Mesendoderm (in vitro differentiated cells): ENCODE results near the gene PPP2R2C.

Experiments used
- DNase-seq: peaks from one replicate; pipeline ENCODE4 v3.0.0; 2013
- H2AK5ac ChIP-seq: 2 replicates; pipeline ENCODE4 v1.6.1; 2013; ENCODE audit warnings: low read length, inconsistent platforms
- H2BK120ac ChIP-seq: 2 replicates; pipeline ENCODE4 v1.6.1; 2013; ENCODE audit warnings: low read depth, mild to moderate bottlenecking, low read length, moderate library complexity, mixed read lengths
- H2BK15ac ChIP-seq: replicated peaks from 2 replicates; pipeline ENCODE4 v1.6.1; 2013; ENCODE audit warnings: low read depth, mild to moderate bottlenecking, moderate library complexity
- H2BK5ac ChIP-seq: 2 replicates; pipeline ENCODE4 v1.6.1; 2013; ENCODE audit warnings: low read length, inconsistent platforms
- H3K18ac ChIP-seq: 2 replicates; pipeline ENCODE4 v1.6.1; 2013; ENCODE audit warnings: mild to moderate bottlenecking, low read length, mixed read lengths
- H3K23ac ChIP-seq: one replicate; pipeline ENCODE4 v1.6.1; 2013; ENCODE audit warnings: low read length
- H3K27ac ChIP-seq: 2 replicates; pipeline ENCODE4 v1.5.1; 2013; ENCODE audit warnings: low read depth, mild to moderate bottlenecking, inconsistent platforms, low read length, moderate library complexity
- H3K27me3 ChIP-seq: 2 replicates; pipeline ENCODE4 v1.6.1; 2013; ENCODE audit warnings: low read length, control low read depth, mild to moderate bottlenecking, inconsistent platforms; ENCODE audit not compliant: insufficient read depth, poor library complexity
- H3K36me3 ChIP-seq: 2 replicates; pipeline ENCODE4 v1.6.1; 2013; ENCODE audit warnings: low read length, inconsistent platforms; ENCODE audit not compliant: control insufficient read depth, insufficient read depth
- H3K4ac ChIP-seq: one replicate; pipeline ENCODE4 v1.6.1; 2013; ENCODE audit warnings: low read depth, mild to moderate bottlenecking, low read length, moderate library complexity
- H3K4me1 ChIP-seq: 2 replicates; pipeline ENCODE4 v1.6.1; 2013; ENCODE audit warnings: low read depth, low read length, inconsistent platforms; ENCODE audit not compliant: control insufficient read depth
- H3K4me2 ChIP-seq: 2 replicates; pipeline ENCODE4 v1.6.1; 2013; ENCODE audit warnings: low read length
- H3K4me3 ChIP-seq: 2 replicates; pipeline ENCODE4 v1.5.1; 2013; ENCODE audit warnings: mild to moderate bottlenecking, low read length
- H3K56ac ChIP-seq: one replicate; pipeline ENCODE4 v1.6.1; 2013; ENCODE audit warnings: low read length
- H3K79me1 ChIP-seq: 2 replicates; pipeline ENCODE4 v1.6.1; 2013; ENCODE audit warnings: low read length, inconsistent platforms
- H3K79me2 ChIP-seq: 2 replicates; pipeline ENCODE4 v1.6.1; 2013; ENCODE audit warnings: mild to moderate bottlenecking, low read length; ENCODE audit not compliant: control insufficient read depth, insufficient read depth
- H3K9ac ChIP-seq: 2 replicates; pipeline ENCODE4 v1.6.1; 2013; ENCODE audit warnings: low read length, inconsistent platforms
- H4K5ac ChIP-seq: one replicate; pipeline ENCODE4 v1.6.1; 2013; ENCODE audit warnings: low read length
- H4K8ac ChIP-seq: one replicate; pipeline ENCODE4 v1.6.1; 2013; ENCODE audit warnings: low read depth, mild to moderate bottlenecking, control low read depth, low read length, moderate library complexity
- WGBS: extraction: QIAGEN DNeasy Blood & Tissue Kit; methylation state at CpG from one replicate; pipeline ENCODE4 v1.1.7; 2013; ENCODE audit warnings: low lambda C conversion rate, missing lambda C conversion rate; ENCODE audit not compliant: insufficient coverage; ENCODE audit errors: extremely low coverage; 5-methylcytosine and 5-hydroxymethylcytosine counted together

Gene PPP2R2C

DNA sequence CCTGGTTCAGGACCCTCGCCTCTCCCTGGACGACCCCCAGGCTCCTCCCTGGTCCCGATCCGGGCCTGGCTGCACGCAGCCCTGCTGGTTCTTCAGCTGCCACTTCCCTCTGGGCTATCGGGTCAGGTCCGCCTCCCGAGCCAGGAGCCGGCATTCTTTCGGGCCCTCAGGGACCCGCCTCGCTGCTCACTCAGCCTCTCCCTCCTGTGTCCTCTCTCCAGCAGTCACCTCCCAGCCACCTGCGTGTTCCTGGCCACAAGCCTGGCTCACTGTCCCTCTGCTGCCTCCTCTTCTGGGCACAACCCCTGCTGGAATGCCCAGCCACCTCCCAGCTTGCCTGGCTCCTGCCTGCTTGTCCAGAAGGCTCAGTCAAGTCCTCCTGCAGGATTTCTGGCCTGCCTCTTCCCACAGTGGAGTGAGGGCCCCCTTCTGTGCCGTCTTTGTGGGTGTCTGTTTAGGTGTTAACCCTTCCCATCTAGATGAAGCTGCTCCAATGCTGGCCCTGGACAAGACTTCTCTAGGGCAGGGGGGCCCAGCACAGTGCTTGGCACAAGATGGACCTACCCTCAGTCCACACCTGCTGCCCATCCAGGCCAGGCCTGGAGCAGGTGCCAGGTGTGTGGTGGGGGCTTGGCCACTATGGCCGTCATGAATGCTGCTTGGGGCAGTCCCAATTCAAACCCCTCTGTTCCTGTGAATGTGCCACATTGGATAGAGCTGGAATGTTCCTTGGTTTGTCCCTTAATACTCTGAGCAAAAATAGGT is 200.5 kb downstream of the PPP2R2C start:
- Histone ChIP-seq H3K56ac (no peak overlapping the region), H3K36me3 (no peaks in the 10 kb centered on the region), H3K4me3 (no peak overlapping the region), H3K9ac (no peak overlapping the region), H2BK5ac (no peak overlapping the region), H2BK15ac (no peak overlapping the region), H3K4me1 (peaks cover 2% of the 10 kb centered on the region), H3K18ac (no peak overlapping the region), H3K79me1 (peaks cover 8% of the 10 kb centered on the region), H2AK5ac (no peak overlapping the region), H3K27ac (no peak overlapping the region), H3K79me2 (peaks cover 7% of the 10 kb centered on the region), H2BK120ac (no peak overlapping the region), H4K8ac (no peak overlapping the region), H3K23ac (no peak overlapping the region), H3K4me2 (no peak overlapping the region), H4K5ac (no peak overlapping the region), H3K27me3 (no peaks in the 10 kb centered on the region), H3K4ac (no peak overlapping the region)
- WGBS = no CpG with 5 or more reads among the region's 15 CpGs
- DNase-seq = no peak

DNA sequence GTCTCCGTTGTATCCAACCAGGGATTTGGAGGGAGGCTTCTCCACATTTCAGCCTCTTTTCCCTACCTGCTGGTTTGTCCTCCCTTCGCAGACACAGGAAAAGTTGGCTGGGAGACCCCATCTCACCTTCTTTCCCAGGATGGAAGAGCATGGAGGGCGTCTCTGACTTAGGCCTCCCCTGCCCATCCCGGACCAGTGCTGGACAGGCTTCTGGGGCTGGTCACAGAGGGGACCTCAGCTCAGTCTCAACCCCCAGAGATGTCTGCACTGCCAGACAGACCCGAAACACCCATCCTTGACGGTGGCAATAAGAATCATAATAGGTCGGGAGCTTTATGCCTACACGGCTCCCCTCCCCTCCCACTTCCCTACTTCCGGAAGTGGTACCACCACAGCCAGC is 201.2 kb downstream of the PPP2R2C start:
- H3K4ac ChIP-seq = no peak overlapping the region
- H3K9ac ChIP-seq = no peak overlapping the region
- no peak overlapping the region for H3K27ac ChIP-seq
- H3K4me1 ChIP-seq = peaks cover 2% of the 10 kb centered on the region
- H3K79me2 ChIP-seq = peaks cover 7% of the 10 kb centered on the region
- DNase-seq = no peak
- H4K5ac ChIP-seq = no peak overlapping the region
- no peak overlapping the region for H2BK5ac ChIP-seq
- H3K56ac ChIP-seq = no peak overlapping the region
- no peak overlapping the region for H4K8ac ChIP-seq
- H2BK15ac ChIP-seq = no peak overlapping the region
- H3K4me2 ChIP-seq = no peak overlapping the region
- no peak overlapping the region for H3K18ac ChIP-seq
- H2BK120ac ChIP-seq = no peak overlapping the region
- H2AK5ac ChIP-seq = no peak overlapping the region
- WGBS = no CpG with 5 or more reads among the region's 9 CpGs
- H3K23ac ChIP-seq = no peak overlapping the region
- peaks cover 8% of the 10 kb centered on the region for H3K79me1 ChIP-seq
- no peaks in the 10 kb centered on the region for H3K27me3 ChIP-seq
- H3K4me3 ChIP-seq = no peak overlapping the region
- no peaks in the 10 kb centered on the region for H3K36me3 ChIP-seq

DNA sequence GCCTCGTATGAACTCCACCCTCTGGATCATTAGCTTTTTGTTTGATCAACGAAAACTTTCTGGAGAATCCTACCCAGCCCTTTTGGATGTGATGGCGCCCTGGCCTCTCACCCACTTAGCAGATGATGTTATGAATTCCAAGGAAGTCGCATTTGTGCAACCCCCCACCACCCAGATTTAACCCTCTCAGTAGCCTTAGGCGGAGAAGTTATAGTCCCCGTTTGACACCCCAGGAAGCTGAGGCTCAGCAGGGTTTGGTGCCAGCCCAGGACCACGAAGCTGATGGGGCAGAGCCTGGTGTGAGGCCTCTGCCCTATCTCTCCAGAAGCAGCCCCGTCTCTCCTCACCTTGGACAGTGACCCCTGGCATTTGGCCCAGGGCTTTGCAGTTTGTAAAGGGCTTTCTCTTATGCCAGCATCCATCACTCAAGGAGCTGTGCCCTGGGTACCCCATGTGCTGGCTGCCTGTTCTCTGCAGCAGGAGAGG is 201.7 kb downstream of the PPP2R2C start:
- Histone ChIP-seq H4K5ac (no peak overlapping the region), H3K56ac (peak overlapping the region; percentile 94), H3K79me2 (peaks cover 5% of the 10 kb centered on the region), H3K79me1 (peaks cover 8% of the 10 kb centered on the region), H3K18ac (peak overlapping the region; percentile 82), H3K23ac (no peak overlapping the region), H3K4me2 (peak overlapping the region; percentile 36), H3K27ac (no peak overlapping the region), H2BK15ac (no peak overlapping the region), H3K36me3 (no peaks in the 10 kb centered on the region), H3K4ac (no peak overlapping the region), H3K27me3 (no peaks in the 10 kb centered on the region), H3K9ac (peak overlapping the region; percentile 54), H2BK5ac (no peak overlapping the region), H2BK120ac (no peak overlapping the region), H4K8ac (no peak overlapping the region), H2AK5ac (no peak overlapping the region), H3K4me3 (peak overlapping the region; percentile 15), H3K4me1 (peaks cover 2% of the 10 kb centered on the region)
- no CpG with 5 or more reads among the region's 8 CpGs for WGBS
- no peak for DNase-seq
